ENCODE results near the gene AKR1C1.
"Not testable (repeated sequence)": the region's sequence is repeated elsewhere in the genome, so short reads cannot be mapped to it uniquely, and the experiment has no call there.

GRCh38 chr10:5004501-5004900, 41.3 kb downstream of the AKR1C1 start:
- not testable (repeated sequence) for TF ChIP-seq CTCF, POLR2A (IDR thresholded peaks at IDR 0.05)
